Gastroesophageal sphincter (tissue), 4 donors: Measurements from ENCODE around the gene ARHGAP30. TPM values are rescaled to one million over a fixed set of nuclear protein-coding genes. Genes with fewer than 3 reads are reported as not detected.

Experiments
- ATAC-seq: fragments of 150-250 bp; one replicate; pipeline ENCODE4 v1.9.1; 2016; ENCODE audit warnings: mild to moderate bottlenecking, moderate library complexity
- H3K27ac ChIP-seq, 4 donors: fragments of 200-600 bp; sonication (generic) in 3 of 4; 1 replicate in 3 of 4; 2 replicates in 1 of 4; pipeline ENCODE4 v1.5.1; 2016 to 2019
- H3K27me3 ChIP-seq: fragments of 200-600 bp; sonication (generic); one replicate; pipeline ENCODE4 v1.5.1; 2019
- H3K36me3 ChIP-seq, 2 donors: fragments of 200-600 bp; sonication (generic); one replicate each; pipeline ENCODE4 v1.5.1; 2019; ENCODE audit warnings: control low read depth in 1 of 2
- H3K4me1 ChIP-seq, 3 donors: fragments of 200-600 bp; sonication (generic); 1 replicate in 2 of 3; 2 replicates in 1 of 3; pipeline ENCODE4 v1.5.1; 2016 to 2019; ENCODE audit warnings: control low read depth in 2 of 3
- H3K4me3 ChIP-seq, 2 donors: fragments of 200-600 bp; sonication (generic); one replicate each; pipeline ENCODE4 v1.5.1; 2019; ENCODE audit warnings: mild to moderate bottlenecking in 1 of 2, moderate library complexity in 1 of 2
- H3K9me3 ChIP-seq, 3 donors: fragments of 200-600 bp; sonication (generic); one replicate each; pipeline ENCODE4 v1.5.1; 2017 to 2019; ENCODE audit warnings: control low read depth in 2 of 3
- EP300 ChIP-seq: sonication (generic); formaldehyde crosslinking; IDR thresholded peaks from one replicate; pipeline ENCODE4 v1.6.1; 2017; ENCODE audit warnings: antibody characterized with exemption, mild to moderate bottlenecking
- POLR2A ChIP-seq, 2 donors: fragments of 450-650 bp; IDR thresholded peaks; one replicate each; pipeline ENCODE4 v1.6.1; 2017; ENCODE audit warnings: antibody characterized with exemption in 2 of 2, mild to moderate bottlenecking in 2 of 2, moderate library complexity in 1 of 2
- POLR2AphosphoS5 ChIP-seq: sonication (generic); formaldehyde crosslinking; IDR thresholded peaks from one replicate; pipeline ENCODE4 v1.6.1; 2017; ENCODE audit warnings: antibody characterized with exemption
- WGBS, 2 donors: methylation state at CpG; one replicate each; pipeline ENCODE4 v1.1.5; 2018; ENCODE audit warnings: low coverage in 1 of 2; 5-methylcytosine and 5-hydroxymethylcytosine counted together
- total RNA-seq, 4 donors: library from RNA; depleted of rRNA; stranded (reverse); fragments of >200 nt; gene quantifications; one replicate each; pipeline ENCODE4 v1.1.0, GENCODE V29; 2016
- TF ChIP-seq, protein P1 (sequence below), 4 experiments: fragments of 200-600 bp in 2 of 4; fragments of 450-650 bp in 2 of 4; sonication (generic) in 1 of 4; IDR thresholded peaks; one replicate each; pipeline ENCODE4 v1.5.1; 2017 to 2019; ENCODE audit warnings: antibody characterized with exemption in 4 of 4, mild to moderate bottlenecking in 2 of 4, moderate library complexity in 2 of 4

ARHGAP30 gene
- total RNA-seq, 4 donors from 2014 or later, result 1.9 to 11.6 (median 4.4) TPM

DNA sequence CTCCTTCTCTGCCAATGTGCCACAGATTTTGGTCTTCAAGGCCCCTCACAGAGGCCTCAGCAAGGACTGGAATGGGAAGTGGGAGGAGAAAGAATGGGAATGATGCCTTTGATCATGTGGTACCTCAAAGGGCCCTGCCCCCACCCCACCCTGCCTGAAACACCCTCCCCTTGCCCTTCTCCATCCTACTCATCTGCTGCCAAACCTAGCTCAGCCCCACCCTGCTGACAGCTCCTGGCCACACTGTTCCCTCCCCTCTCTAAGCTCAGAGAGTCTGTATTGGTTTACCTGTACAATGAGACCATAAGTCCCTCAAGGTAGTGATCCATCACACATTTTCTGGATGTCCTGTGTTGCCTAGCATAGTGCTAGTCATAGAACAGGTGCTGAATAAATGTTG lies 6.7 kb upstream of the ARHGAP30 start:
- Histone ChIP-seq H3K27me3 (peaks cover 21% of the 10 kb centered on the region), H3K9me3 (no peaks in the 10 kb centered on the region), H3K4me3 (no peak overlapping the region), H3K27ac (no peak overlapping the region), H3K36me3 (no peaks in the 10 kb centered on the region), H3K4me1 (no peaks in the 10 kb centered on the region)
- no peak for ATAC-seq
- TF ChIP-seq POLR2AphosphoS5, result no peak
- TF ChIP-seq, protein P1, sequence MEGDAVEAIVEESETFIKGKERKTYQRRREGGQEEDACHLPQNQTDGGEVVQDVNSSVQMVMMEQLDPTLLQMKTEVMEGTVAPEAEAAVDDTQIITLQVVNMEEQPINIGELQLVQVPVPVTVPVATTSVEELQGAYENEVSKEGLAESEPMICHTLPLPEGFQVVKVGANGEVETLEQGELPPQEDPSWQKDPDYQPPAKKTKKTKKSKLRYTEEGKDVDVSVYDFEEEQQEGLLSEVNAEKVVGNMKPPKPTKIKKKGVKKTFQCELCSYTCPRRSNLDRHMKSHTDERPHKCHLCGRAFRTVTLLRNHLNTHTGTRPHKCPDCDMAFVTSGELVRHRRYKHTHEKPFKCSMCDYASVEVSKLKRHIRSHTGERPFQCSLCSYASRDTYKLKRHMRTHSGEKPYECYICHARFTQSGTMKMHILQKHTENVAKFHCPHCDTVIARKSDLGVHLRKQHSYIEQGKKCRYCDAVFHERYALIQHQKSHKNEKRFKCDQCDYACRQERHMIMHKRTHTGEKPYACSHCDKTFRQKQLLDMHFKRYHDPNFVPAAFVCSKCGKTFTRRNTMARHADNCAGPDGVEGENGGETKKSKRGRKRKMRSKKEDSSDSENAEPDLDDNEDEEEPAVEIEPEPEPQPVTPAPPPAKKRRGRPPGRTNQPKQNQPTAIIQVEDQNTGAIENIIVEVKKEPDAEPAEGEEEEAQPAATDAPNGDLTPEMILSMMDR (IDR thresholded peaks at IDR 0.05), result no peak
- TF ChIP-seq EP300, result no peak
- TF ChIP-seq POLR2A (IDR thresholded peaks at IDR 0.05), result no peak

DNA sequence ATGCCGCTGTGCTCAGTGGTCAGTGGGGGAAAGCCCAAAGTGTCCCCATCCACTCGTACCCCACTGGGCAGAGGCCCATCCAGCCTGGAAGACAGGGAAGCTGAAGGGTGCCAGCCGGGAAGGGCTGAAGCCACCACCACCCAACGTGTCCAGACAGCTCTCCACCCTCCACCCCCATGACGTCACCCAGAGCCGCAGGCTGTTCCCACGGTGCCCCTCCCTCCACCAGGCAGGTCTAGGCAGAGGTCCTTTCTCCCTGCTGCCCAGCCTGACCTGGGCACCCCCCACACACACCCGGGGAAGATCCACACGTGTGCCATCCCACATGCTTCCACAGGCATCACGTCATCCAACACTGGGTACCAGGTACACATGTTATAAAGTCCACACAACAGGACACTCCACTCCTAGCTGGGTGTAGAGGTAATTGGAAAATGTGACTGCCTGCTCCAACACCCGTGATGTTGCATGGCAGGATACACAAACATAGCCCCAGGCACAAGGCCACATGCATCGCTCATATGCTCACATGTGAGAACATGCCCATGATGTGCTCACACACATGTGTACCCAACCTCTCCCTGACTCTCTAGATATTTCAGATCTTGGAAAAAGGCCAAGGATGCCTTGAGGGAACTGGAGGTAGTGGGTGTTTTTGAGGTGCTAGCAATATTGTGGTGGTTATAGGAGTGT lies 5.1 kb upstream of the ARHGAP30 start:
- ATAC-seq, result no peak
- H3K4me1 ChIP-seq, result no peaks in the 10 kb centered on the region
- H3K27me3 ChIP-seq, result peaks cover 18% of the 10 kb centered on the region
- TF ChIP-seq EP300 (no peak), POLR2AphosphoS5 (no peak), POLR2A (IDR thresholded peaks at IDR 0.05) (no peak)
- TF ChIP-seq, protein P1 (IDR thresholded peaks at IDR 0.05), result no peak
- H3K9me3 ChIP-seq, result no peaks in the 10 kb centered on the region
- 87% methylated on average over 4 of the region's 12 CpGs; no CpG with 5 or more reads in 1 of the 2 donors for WGBS, 2 donors
- H3K36me3 ChIP-seq, result no peaks in the 10 kb centered on the region
- H3K4me3 ChIP-seq, result no peak overlapping the region
- no peak overlapping the region for H3K27ac ChIP-seq

DNA sequence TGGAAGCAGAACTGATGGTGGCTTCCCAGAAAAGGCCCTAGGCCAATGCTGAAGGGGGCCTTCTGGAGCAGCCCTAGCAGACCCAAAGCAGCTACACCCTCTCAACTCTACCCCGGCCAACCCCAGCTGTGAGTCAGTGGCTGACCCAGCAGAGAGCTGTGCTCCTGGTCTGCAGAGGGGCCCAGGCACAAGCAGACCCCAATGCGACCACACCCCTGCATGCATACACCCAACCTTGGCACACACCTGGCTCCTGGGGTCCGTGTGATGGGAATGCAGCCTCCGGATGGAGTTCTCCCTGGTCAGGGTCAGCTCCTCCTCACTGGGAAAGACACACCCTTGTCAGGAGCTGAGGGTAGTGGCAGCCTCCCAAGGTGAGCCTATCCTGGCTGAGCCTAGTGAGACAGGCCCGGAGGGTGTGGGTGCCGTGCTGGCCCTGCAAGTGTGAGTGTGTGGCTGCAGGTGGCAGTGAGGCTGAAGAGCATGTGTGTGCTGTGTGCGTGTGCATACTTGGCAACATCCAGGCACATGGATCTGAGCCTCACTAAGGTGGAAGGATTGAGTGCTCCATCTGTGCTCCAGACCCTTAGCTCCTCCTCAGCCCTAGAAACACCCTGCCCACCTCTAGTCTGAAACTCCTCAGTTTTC lies 3.9 kb upstream of the ARHGAP30 start:
- WGBS, 2 donors, result no CpG with 5 or more reads among the region's 7 CpGs
- H3K4me3 ChIP-seq, result no peak overlapping the region
- ATAC-seq, result no peak

GRCh38 chr1:161072751-161073449 lies 3.2 kb upstream of the ARHGAP30 start:
- H3K4me1 ChIP-seq, result no peaks in the 10 kb centered on the region
- no peaks in the 10 kb centered on the region for H3K9me3 ChIP-seq
- WGBS, 2 donors, result 69 to 87% methylated on average over 3 to 12 of the region's 19 CpGs
- no peak for TF ChIP-seq EP300
- TF ChIP-seq POLR2A (IDR thresholded peaks at IDR 0.05), result no peak
- TF ChIP-seq POLR2AphosphoS5, result no peak
- TF ChIP-seq, protein P1 (IDR thresholded peaks at IDR 0.05), result no peak
- no peak overlapping the region for H3K4me3 ChIP-seq
- peaks cover 4% of the 10 kb centered on the region for H3K27me3 ChIP-seq
- H3K36me3 ChIP-seq, result no peaks in the 10 kb centered on the region
- no peak overlapping the region for H3K27ac ChIP-seq
- ATAC-seq, result no peak

More for the DNA sequence above, 3.9 kb upstream of the ARHGAP30 start:
- Histone ChIP-seq H3K27me3 (peaks cover 6% of the 10 kb centered on the region), H3K27ac (no peak overlapping the region), H3K36me3 (no peaks in the 10 kb centered on the region), H3K9me3 (no peaks in the 10 kb centered on the region), H3K4me1 (no peaks in the 10 kb centered on the region)
- TF ChIP-seq POLR2A (IDR thresholded peaks at IDR 0.05) (no peak), EP300 (no peak), POLR2AphosphoS5 (no peak)
- TF ChIP-seq, protein P1 (IDR thresholded peaks at IDR 0.05), result no peak
